DND-41 (cell line): ENCODE data around the gene MED12L.

Experiments
- EZH2 ChIP-seq: IDR thresholded peaks from 3 replicates; pipeline ENCODE4 v1.6.1; 2012; ENCODE audit warnings: borderline replicate concordance, low read depth, mild to moderate bottlenecking, moderate library complexity, low read length, inconsistent platforms; ENCODE audit not compliant: severe bottlenecking
- TF ChIP-seq, protein P1 (sequence below): IDR thresholded peaks from 2 replicates; pipeline ENCODE4 v1.5.1; 2012; ENCODE audit warnings: borderline replicate concordance, low read length, moderate library complexity, mild to moderate bottlenecking; ENCODE audit not compliant: poor library complexity, severe bottlenecking; ENCODE audit errors: extremely low read depth

DNA sequence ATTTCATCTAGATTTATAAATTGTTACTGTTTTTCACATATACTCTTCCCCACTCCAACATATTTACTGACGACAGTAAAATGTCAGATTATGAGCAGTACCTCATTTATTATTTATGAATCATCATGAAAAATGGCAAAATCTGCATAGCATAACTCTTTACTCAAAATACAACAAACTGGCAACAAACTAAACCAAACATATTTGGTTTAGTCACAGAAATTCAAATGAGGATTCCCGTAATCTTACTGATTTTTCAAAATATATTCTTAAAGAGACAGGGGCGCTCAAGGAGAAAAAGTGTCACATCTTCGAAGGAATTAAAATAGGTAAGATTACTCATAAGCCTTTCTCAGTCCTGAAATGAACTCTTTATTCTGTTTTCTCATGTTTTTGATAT is 234.2 kb downstream of the MED12L start:
- TF ChIP-seq, protein P1, sequence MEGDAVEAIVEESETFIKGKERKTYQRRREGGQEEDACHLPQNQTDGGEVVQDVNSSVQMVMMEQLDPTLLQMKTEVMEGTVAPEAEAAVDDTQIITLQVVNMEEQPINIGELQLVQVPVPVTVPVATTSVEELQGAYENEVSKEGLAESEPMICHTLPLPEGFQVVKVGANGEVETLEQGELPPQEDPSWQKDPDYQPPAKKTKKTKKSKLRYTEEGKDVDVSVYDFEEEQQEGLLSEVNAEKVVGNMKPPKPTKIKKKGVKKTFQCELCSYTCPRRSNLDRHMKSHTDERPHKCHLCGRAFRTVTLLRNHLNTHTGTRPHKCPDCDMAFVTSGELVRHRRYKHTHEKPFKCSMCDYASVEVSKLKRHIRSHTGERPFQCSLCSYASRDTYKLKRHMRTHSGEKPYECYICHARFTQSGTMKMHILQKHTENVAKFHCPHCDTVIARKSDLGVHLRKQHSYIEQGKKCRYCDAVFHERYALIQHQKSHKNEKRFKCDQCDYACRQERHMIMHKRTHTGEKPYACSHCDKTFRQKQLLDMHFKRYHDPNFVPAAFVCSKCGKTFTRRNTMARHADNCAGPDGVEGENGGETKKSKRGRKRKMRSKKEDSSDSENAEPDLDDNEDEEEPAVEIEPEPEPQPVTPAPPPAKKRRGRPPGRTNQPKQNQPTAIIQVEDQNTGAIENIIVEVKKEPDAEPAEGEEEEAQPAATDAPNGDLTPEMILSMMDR, result no peak
- TF ChIP-seq EZH2, result no peak
